C4-2B (cell line): ENCODE results near the gene SOS1.

ENCODE experiments used
- CTCF ChIP-seq: fragments of 450-650 bp; conservative IDR thresholded peaks from 2 replicates; pipeline ENCODE4 v1.5.1; 2017; ENCODE audit warnings: mild to moderate bottlenecking
- ZFX ChIP-seq: fragments of 450-650 bp; IDR thresholded peaks from 2 replicates; pipeline ENCODE4 v1.6.1; 2017

GRCh38 chr2:39020383-39020782 lies 100.5 kb downstream of the SOS1 start:
- TF ChIP-seq ZFX (no peak), CTCF (no peak)
